IPS-15b (cell line): ENCODE measurements around the gene RP9.
A peak's percentile ranks its signal among the peaks of the same experiment; 100 is the strongest.

Experiments
- H3K27me3 ChIP-seq: one replicate; pipeline ENCODE4 v1.6.1; 2013; ENCODE audit warnings: low read length; ENCODE audit not compliant: control insufficient read depth, insufficient read depth
- H3K36me3 ChIP-seq: one replicate; pipeline ENCODE4 v1.6.1; 2013; ENCODE audit warnings: low read length; ENCODE audit not compliant: control insufficient read depth, insufficient read depth
- H3K4me1 ChIP-seq: one replicate; pipeline ENCODE4 v1.6.1; 2013; ENCODE audit warnings: mild to moderate bottlenecking, low read length; ENCODE audit not compliant: control insufficient read depth, insufficient read depth
- H3K4me3 ChIP-seq: one replicate; pipeline ENCODE4 v1.5.1; 2013; ENCODE audit warnings: low read depth, low read length
- H3K9ac ChIP-seq: one replicate; pipeline ENCODE4 v1.6.1; 2013; ENCODE audit warnings: low read depth, mild to moderate bottlenecking, low read length
- H3K9me3 ChIP-seq: one replicate; pipeline ENCODE4 v1.6.1; 2013; ENCODE audit warnings: mild to moderate bottlenecking, low read length; ENCODE audit not compliant: control insufficient read depth, insufficient read depth

RP9 gene

GRCh38 chr7:33076737-33077136 lies 32.5 kb downstream of the RP9 start:
- no peaks in the 10 kb centered on the region for H3K36me3 ChIP-seq
- no peak overlapping the region for H3K9ac ChIP-seq
- H3K9me3 ChIP-seq = no peaks in the 10 kb centered on the region
- no peak overlapping the region for H3K4me3 ChIP-seq
- H3K27me3 ChIP-seq = no peaks in the 10 kb centered on the region
- H3K4me1 ChIP-seq = peaks cover 23% of the 10 kb centered on the region

GRCh38 chr7:33075818-33076518 lies 33.2 kb downstream of the RP9 start:
- no peaks in the 10 kb centered on the region for H3K9me3 ChIP-seq
- H3K4me1 ChIP-seq = peaks cover 20% of the 10 kb centered on the region
- H3K9ac ChIP-seq = no peak overlapping the region
- H3K4me3 ChIP-seq = no peak overlapping the region
- no peaks in the 10 kb centered on the region for H3K27me3 ChIP-seq
- no peaks in the 10 kb centered on the region for H3K36me3 ChIP-seq

DNA sequence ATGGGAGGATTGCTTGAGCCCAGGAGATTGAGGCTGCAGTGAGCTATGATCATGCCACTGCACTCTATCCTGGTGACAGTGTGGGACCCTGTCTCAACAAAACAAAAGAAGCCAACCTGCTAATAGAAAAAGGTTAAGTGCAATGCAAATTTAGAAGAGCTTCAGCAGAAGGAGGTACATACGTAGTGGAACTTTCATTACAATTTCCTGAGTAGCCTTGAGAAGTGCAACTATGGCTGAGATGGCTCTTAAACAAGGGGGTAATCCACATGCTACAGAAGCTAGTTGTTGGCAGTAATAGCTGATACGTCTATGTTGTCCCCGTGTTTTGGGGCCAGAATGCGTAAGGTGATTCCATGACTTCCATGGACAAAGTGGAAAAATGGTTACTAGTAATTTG lies 36.0 kb downstream of the RP9 start:
- peaks cover 3% of the 10 kb centered on the region for H3K9me3 ChIP-seq
- no peak overlapping the region for H3K4me3 ChIP-seq
- H3K4me1 ChIP-seq = peaks cover 7% of the 10 kb centered on the region
- H3K36me3 ChIP-seq = no peaks in the 10 kb centered on the region
- no peaks in the 10 kb centered on the region for H3K27me3 ChIP-seq
- H3K9ac ChIP-seq = no peak overlapping the region

GRCh38 chr7:33072471-33072870 lies 36.7 kb downstream of the RP9 start:
- no peak overlapping the region for H3K4me3 ChIP-seq
- H3K36me3 ChIP-seq = no peaks in the 10 kb centered on the region
- no peak overlapping the region for H3K9ac ChIP-seq
- peaks cover 3% of the 10 kb centered on the region for H3K9me3 ChIP-seq
- peaks cover 7% of the 10 kb centered on the region for H3K4me1 ChIP-seq
- no peaks in the 10 kb centered on the region for H3K27me3 ChIP-seq

DNA sequence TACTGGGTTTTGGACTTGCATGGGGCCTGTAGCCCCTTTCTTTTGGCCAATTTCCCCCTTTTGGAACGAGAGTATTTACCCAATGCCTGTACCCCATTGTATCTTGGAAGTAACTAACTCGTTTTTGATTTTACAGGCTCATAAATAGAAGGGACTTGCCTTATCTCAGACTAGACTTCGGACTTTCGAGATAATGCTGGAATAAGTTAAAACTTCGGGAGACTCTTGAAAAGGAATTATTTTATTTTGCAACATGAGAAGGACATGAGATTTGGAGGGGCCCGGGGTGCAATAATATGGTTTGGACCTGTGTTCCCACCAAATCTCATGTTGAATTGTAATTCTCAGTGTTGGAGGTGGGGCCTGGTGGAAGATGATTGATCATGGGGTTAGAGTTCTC lies 38.4 kb downstream of the RP9 start:
- Histone ChIP-seq H3K9ac (no peak overlapping the region), H3K27me3 (no peaks in the 10 kb centered on the region), H3K4me1 (peaks cover 2% of the 10 kb centered on the region), H3K4me3 (no peak overlapping the region), H3K36me3 (no peaks in the 10 kb centered on the region), H3K9me3 (peaks cover 3% of the 10 kb centered on the region)

DNA sequence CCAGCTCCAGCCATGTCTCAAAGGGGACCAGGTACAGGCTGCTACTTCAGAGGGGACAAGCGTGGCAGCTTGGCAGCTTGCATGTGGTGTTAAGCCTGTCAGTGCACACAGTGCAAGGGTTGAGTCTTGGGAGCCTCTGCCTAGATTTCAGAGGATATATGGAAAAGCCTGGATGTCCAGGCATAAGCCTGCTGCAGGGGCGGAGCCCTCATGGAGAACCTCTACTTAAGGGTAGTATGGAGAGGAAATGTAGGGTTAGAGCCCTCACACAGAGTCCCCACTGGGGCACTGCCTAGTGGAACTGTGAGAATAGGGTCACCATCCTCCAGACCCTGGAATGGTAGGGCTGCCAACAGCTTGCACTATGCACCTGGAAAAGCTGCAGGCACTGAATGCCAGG lies 38.9 kb downstream of the RP9 start:
- Histone ChIP-seq H3K9ac (no peak overlapping the region), H3K4me3 (no peak overlapping the region), H3K27me3 (no peaks in the 10 kb centered on the region), H3K36me3 (no peaks in the 10 kb centered on the region), H3K9me3 (peaks cover 3% of the 10 kb centered on the region), H3K4me1 (no peaks in the 10 kb centered on the region)

- Histone ChIP-seq H3K36me3 (no peaks in the 10 kb centered on the region), H3K9me3 (peaks cover 3% of the 10 kb centered on the region), H3K4me1 (peaks cover 4% of the 10 kb centered on the region), H3K4me3 (no peak overlapping the region), H3K27me3 (no peaks in the 10 kb centered on the region), H3K9ac (no peak overlapping the region)
Observed at GRCh38 chr7:33067921-33068320, 41.3 kb downstream of the RP9 start.

GRCh38 chr7:33066771-33067170 lies 42.4 kb downstream of the RP9 start:
- no peaks in the 10 kb centered on the region for H3K36me3 ChIP-seq
- no peak overlapping the region for H3K9ac ChIP-seq
- peaks cover 3% of the 10 kb centered on the region for H3K9me3 ChIP-seq

GRCh38 chr7:33065981-33066380 lies 43.2 kb downstream of the RP9 start:
- H3K9me3 ChIP-seq = peaks cover 3% of the 10 kb centered on the region
- no peak overlapping the region for H3K9ac ChIP-seq
- no peaks in the 10 kb centered on the region for H3K27me3 ChIP-seq
- H3K4me1 ChIP-seq = peaks cover 4% of the 10 kb centered on the region
- H3K36me3 ChIP-seq = no peaks in the 10 kb centered on the region
- no peak overlapping the region for H3K4me3 ChIP-seq

More at GRCh38 chr7:33066771-33067170, 42.4 kb downstream of the RP9 start:
- Histone ChIP-seq H3K4me1 (peaks cover 4% of the 10 kb centered on the region), H3K4me3 (no peak overlapping the region), H3K27me3 (no peaks in the 10 kb centered on the region)

DNA sequence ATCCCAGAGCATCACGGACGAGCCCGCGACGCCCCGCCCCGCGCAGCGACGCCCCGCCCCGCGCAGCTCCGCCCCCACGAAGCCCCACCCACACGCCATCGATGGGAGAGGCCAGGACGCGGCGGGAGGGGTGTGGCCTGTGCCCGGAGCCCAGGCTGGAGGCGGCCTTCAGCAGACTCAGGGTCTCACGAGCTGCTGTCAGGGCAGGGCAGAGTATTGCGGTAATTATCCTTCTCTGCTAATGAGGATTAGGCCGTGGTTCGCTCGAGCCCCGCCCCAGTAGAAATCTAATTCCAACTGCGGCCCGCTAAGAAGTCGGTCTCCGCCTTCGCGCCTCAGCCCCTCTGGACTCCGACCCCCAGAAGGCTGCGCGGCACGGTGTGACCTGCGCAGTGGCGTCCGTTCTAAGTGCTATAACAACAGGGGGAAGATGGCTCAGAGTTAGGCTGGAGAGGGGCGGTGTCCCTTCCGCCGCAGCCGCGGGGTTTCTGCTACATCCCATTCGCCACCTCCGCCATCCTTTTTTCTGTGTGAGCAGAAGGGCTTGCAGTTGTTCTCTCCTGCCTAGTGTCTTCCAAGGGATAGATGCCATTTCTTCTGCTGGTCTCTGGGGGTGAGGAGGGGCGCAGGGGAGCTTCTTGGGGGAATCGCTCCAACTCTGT lies 46.3 kb downstream of the RP9 start:
- peak overlapping the region; percentile 87 for H3K4me3 ChIP-seq
- H3K4me1 ChIP-seq = peaks cover 4% of the 10 kb centered on the region
- H3K27me3 ChIP-seq = no peaks in the 10 kb centered on the region
- H3K9ac ChIP-seq = peak overlapping the region; percentile 42
- no peaks in the 10 kb centered on the region for H3K9me3 ChIP-seq
- no peaks in the 10 kb centered on the region for H3K36me3 ChIP-seq

DNA sequence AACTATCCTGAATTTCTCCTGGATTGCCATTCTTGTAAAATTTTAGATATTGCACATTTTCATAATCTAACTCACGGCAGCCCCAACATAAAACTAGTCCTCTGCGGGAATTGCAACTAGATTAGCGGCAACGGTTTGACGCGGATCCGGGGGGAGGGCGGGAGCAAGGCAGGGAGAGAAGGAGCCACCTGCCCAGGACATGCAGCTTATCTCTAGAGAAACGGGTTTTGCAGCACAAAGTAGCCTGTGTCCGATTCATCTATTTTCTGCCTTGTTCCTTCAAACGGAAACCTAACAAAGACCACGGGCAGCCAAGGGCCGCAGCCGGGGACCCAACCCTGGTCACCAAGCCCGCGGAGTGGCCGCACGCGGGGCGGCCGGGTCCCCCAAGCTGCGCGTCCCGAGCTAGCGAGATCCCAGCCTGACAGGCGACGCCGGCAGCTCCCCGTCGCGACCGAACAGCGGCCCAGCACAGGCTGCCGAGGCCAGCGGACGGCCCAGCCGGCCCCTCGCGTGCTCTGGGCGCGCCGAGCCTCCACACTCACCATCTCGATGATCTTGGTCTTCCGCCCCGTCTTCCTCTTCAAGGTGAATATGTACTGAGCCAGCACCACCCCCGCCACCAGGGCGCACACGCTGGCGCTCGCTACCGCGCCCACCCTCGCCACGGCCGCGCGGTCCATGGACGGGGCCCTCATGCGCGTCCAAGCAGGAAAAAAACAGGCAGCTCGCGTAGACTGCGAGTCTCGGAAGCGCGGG lies 47.0 kb downstream of the RP9 start, which contains the start of gene NT5C3A:
TSS of gene NT5C3A (minus strand) at position 754 of the 759 bp plus-strand sequence. CDS start at position 683, 71 bp downstream.
- H3K9ac ChIP-seq = peak within 1 kb of the TSS; percentile 68
- no peaks in the 10 kb centered on the region for H3K9me3 ChIP-seq
- H3K4me1 ChIP-seq = peaks cover 4% of the 10 kb centered on the region
- no peaks in the 10 kb centered on the region for H3K27me3 ChIP-seq
- H3K36me3 ChIP-seq = no peaks in the 10 kb centered on the region
- peak within 1 kb of the TSS; percentile 87 for H3K4me3 ChIP-seq
